Activated CD4-positive, alpha-beta T cell treated with anti-CD3 and anti-CD28 coated beads, Interleukin-2, Interleukin-6, amounts not matched to agents 100 ng/mL and 50 ng/mL, durations not matched to agents 16 hours and 8 hours (primary cell): Measurements from ENCODE around the gene IL36B.
A peak's percentile ranks its signal among the peaks of the same experiment; 100 is the strongest.

ENCODE experiments used
- DNase-seq: peaks from one replicate; pipeline ENCODE4 v3.0.0-alpha.2; 2020

The IL36B gene

DNA sequence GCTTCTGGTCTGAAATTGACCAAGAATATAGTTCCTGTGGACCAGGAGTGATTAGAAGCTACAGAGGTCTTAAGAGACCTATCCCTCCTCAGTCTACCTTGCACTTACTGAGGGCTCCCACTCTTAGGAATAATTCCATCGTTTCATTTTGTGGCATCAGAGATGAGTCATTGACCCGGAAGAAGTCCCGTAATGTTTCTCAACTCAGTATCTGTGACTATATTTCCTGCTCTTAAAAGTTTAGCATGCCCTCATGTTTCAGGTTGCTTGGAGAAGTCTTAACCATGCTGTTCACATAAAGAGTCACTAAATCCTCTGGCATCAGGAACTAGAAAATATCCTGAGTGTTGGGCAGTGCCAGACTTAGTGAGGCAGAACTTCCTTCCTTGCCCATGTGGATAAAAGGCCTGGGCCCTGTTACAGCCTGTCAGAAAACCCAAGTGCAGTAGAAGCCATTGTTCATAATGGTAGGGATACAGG lies 47.6 kb downstream of the IL36B start, which contains the start of gene IL36A:
Gene IL36A (plus strand): TSS at position 430 of the 480 bp plus-strand sequence. CDS start 413 bp downstream, outside the sequence.
- DNase-seq, result no peak

- no peak for DNase-seq
Observed at GRCh38 chr2:113002677-113003076, 50.0 kb downstream of the IL36B start.

DNA sequence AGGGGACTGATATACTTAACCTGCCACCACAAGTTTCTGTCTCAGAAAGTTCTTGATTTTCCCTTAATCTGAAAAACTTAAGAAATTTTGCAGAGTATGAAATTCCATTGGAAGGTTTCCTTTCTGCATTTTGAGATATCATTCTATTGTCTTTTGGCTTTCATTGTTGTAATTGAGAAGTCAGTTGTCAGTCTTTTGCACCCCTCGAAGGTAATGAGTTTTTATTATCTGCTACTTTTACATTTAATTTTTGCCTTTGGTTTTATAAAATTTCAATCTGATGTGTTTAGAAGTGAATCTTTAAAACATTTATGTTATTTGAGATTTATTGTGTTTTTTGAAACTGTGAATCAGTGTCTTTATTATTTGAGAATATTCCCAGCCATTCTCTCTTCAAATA lies 52.2 kb downstream of the IL36B start:
- DNase-seq, result no peak

GRCh38 chr2:112997151-112997550 lies 55.5 kb downstream of the IL36B start:
- DNase-seq, result no peak

- DNase-seq, result peak; percentile 61
Observed at GRCh38 chr2:112996635-112997034, 56.0 kb downstream of the IL36B start.

DNA sequence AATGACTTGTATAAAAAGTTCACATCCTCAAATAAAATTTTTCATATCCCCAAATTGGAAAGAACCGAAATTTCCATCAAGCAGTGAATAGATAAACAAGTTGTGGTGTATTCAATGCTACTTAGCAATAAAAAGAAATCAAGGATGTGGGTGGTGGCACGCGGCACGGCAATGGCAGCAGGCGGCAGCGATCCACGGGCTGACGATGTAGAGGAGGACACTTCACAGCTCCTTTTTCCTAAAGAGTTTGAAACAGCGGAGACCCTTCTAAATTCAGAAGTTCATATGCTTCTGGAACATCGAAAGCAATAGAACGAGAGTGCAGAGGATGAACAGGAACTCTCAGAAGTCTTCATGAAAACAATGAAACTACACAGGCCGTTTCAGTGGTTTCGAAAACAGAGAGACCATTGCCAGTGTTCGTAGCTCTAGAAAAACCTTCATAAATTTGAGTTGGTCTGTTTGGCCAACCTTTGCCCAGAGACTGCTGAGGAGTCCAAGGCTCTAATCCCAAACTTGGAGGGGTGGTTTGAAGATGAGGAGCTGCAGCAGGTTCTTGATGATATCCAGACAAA lies 57.2 kb downstream of the IL36B start:
- DNase-seq, result peak; percentile 9

DNA sequence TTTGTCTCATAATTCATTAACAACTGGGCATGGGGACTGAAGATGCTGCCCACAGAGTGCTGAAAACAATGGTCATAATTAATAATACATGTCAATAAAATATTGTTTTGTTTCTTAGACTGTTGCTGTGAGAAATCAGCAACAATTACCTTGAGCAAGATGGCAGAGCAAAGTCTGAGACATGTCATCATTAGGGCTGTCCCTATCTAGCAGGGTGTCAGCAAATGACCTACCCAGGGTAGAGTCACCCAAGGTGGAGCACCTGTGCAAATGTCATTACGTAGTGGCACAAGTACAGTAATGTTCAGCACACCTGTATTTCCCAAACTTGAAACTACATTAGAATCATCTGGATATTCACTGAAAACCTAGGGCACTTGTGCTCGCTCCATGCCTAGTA lies 58.0 kb downstream of the IL36B start:
- DNase-seq, result no peak

- no peak for DNase-seq
Observed at GRCh38 chr2:112993831-112994230, 58.8 kb downstream of the IL36B start.

DNA sequence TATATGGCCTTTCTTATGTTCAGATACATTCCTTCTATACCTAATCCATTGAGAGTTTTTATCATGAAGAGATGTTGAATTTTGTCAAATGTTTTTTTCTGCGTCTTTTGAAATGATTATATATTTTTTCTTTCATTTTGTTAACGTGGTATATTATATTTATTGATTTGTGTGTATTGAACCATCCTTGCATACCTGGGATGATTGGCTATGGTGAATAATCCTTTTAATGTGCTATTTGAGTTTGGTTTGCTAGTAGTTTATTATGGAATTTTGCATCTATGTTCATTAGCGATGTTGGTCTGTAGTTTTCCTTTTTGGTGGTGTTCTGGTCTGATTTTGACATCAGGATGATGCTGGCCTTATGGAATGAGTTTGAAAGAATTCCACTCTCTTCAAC lies 63.1 kb downstream of the IL36B start:
- DNase-seq, result no peak

GRCh38 chr2:112985090-112985489 lies 67.6 kb downstream of the IL36B start:
- DNase-seq, result peak; percentile 15

GRCh38 chr2:112980537-112980936 lies 72.1 kb downstream of the IL36B start:
- DNase-seq, result no peak

- no peak for DNase-seq
Observed at GRCh38 chr2:112979731-112980130, 72.9 kb downstream of the IL36B start.

DNA sequence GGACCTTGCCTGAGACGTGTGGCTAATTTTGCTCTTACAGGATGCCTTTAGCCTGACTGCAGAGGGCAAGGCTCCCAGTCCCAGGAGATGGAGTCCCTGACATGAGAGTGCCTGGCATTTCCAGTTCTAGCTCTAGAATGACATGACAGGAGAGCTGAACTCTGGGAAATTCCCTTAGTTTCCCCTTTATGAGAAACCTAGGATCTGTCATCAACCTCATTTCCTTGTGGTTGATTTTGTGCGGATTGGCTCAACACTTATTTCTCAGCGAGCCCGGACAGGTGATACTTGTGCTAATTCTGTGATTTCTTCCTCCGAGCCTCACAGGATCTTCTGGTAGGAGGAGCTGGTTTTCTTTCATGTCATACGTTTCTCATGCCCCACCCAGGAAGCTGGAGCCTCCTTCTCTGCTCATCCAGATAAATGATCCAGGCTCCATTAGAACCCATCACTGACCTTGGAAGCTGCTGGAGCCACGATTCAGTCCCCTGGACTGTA lies 75.1 kb downstream of the IL36B start, which contains the start of gene IL36G:
Gene IL36G (plus strand): TSS at position 448 of the 498 bp plus-strand sequence. CDS start 633 bp downstream, outside the sequence.
- DNase-seq, result no peak
